Ishikawa (cell line): ENCODE results near the gene SLC26A8.

Source experiments
- EGR1 ChIP-seq: IDR thresholded peaks from 2 replicates; pipeline ENCODE4 v1.6.1; 2012
- EP300 ChIP-seq: IDR thresholded peaks from 2 replicates; pipeline ENCODE4 v1.6.1; 2012; ENCODE audit warnings: borderline replicate concordance
- FOXM1 ChIP-seq: IDR thresholded peaks from 2 replicates; pipeline ENCODE4 v1.6.1; 2012; ENCODE audit warnings: low read depth, borderline replicate concordance
- MAX ChIP-seq: IDR thresholded peaks from 2 replicates; pipeline ENCODE4 v1.6.1; 2012
- TAF1 ChIP-seq: IDR thresholded peaks from 2 replicates; pipeline ENCODE4 v1.6.1; 2012; ENCODE audit warnings: low read depth, mild to moderate bottlenecking
- YY1 ChIP-seq: IDR thresholded peaks from 2 replicates; pipeline ENCODE4 v1.6.1; 2012; ENCODE audit warnings: low read depth
- TF ChIP-seq, protein P1 (sequence below): IDR thresholded peaks from 2 replicates; pipeline ENCODE4 v1.6.1; 2012; ENCODE audit warnings: low read depth, mild to moderate bottlenecking

DNA sequence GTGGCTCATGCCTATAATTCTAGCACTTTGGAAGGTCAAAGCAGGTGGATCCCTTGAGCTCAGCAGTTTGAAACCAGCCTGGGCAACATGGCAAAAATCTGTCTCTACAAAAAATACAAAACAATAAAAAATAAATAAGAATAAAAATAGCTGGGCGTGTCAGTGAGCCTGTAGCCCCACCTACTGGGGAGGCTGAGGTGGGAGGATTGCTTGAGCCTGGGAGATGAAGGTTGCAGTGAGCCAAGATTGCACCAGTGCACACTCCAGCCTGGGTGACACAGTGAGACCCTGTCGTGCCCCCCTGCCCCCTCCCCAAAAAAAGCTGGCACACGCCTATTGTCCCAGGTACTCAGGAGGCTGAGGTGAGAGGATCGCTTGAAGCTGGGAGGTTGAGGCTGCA, 68.5 kb downstream of the SLC26A8 start:
- TF ChIP-seq, protein P1, sequence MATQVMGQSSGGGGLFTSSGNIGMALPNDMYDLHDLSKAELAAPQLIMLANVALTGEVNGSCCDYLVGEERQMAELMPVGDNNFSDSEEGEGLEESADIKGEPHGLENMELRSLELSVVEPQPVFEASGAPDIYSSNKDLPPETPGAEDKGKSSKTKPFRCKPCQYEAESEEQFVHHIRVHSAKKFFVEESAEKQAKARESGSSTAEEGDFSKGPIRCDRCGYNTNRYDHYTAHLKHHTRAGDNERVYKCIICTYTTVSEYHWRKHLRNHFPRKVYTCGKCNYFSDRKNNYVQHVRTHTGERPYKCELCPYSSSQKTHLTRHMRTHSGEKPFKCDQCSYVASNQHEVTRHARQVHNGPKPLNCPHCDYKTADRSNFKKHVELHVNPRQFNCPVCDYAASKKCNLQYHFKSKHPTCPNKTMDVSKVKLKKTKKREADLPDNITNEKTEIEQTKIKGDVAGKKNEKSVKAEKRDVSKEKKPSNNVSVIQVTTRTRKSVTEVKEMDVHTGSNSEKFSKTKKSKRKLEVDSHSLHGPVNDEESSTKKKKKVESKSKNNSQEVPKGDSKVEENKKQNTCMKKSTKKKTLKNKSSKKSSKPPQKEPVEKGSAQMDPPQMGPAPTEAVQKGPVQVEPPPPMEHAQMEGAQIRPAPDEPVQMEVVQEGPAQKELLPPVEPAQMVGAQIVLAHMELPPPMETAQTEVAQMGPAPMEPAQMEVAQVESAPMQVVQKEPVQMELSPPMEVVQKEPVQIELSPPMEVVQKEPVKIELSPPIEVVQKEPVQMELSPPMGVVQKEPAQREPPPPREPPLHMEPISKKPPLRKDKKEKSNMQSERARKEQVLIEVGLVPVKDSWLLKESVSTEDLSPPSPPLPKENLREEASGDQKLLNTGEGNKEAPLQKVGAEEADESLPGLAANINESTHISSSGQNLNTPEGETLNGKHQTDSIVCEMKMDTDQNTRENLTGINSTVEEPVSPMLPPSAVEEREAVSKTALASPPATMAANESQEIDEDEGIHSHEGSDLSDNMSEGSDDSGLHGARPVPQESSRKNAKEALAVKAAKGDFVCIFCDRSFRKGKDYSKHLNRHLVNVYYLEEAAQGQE, result no peak
- no peak for TF ChIP-seq EP300
- no peak for TF ChIP-seq FOXM1
- no peak for TF ChIP-seq MAX
- no peak for TF ChIP-seq YY1
- no peak for TF ChIP-seq TAF1
- TF ChIP-seq EGR1, result no peak
